Stimulated activated CD8-positive, alpha-beta memory T cell treated with anti-CD3 and anti-CD28 coated beads, Interleukin-7, amount 100 ng/mL, for 1 hour (primary cell): ENCODE measurements around the gene OR2C1.
A peak's percentile ranks its signal among the peaks of the same experiment; 100 is the strongest.

Experiments
- DNase-seq, 2 donors: peaks; one replicate each; pipeline ENCODE4 v3.0.0-alpha.2; 2020; ENCODE audit warnings: low read depth in 2 of 2

The OR2C1 gene

GRCh38 chr16:3355589-3355988 is at the start of gene OR2C1:
OR2C1 (plus strand) TSS chr16:3355889; CDS start chr16:3355941, 52 bp downstream.
- DNase-seq = no peak

- no peak for DNase-seq
Measured at GRCh38 chr16:3306078-3306477, 49.6 kb upstream of the OR2C1 start.

- no peak for DNase-seq
Measured at GRCh38 chr16:3311496-3311895, 44.2 kb upstream of the OR2C1 start.

GRCh38 chr16:3317315-3317999 is 38.2 kb upstream of the OR2C1 start:
- DNase-seq = no peak

- no peak for DNase-seq
Measured at GRCh38 chr16:3321816-3322215, 33.9 kb upstream of the OR2C1 start.

GRCh38 chr16:3327514-3327913 is 28.2 kb upstream of the OR2C1 start:
- no peak for DNase-seq

GRCh38 chr16:3328104-3328503 is 27.6 kb upstream of the OR2C1 start:
- DNase-seq = no peak

GRCh38 chr16:3328643-3329042 is 27.0 kb upstream of the OR2C1 start:
- DNase-seq = no peak

GRCh38 chr16:3346041-3346440 is 9.6 kb upstream of the OR2C1 start:
- no peak for DNase-seq

- no peak for DNase-seq
Measured at GRCh38 chr16:3347586-3347985, 8.1 kb upstream of the OR2C1 start.

GRCh38 chr16:3348547-3349167 is 7.0 kb upstream of the OR2C1 start:
- no peak for DNase-seq

GRCh38 chr16:3349175-3349574 is 6.5 kb upstream of the OR2C1 start:
- no peak for DNase-seq

- DNase-seq = no peak
Measured at GRCh38 chr16:3356118-3356517, 429 bp downstream of the OR2C1 start.

- no peak for DNase-seq
Measured at GRCh38 chr16:3358871-3359270, 3.2 kb downstream of the OR2C1 start.

GRCh38 chr16:3362931-3363330 is 7.2 kb downstream of the OR2C1 start:
- no peak for DNase-seq

GRCh38 chr16:3363793-3364192 is 8.1 kb downstream of the OR2C1 start:
- no peak for DNase-seq

GRCh38 chr16:3364774-3365427 is 9.2 kb downstream of the OR2C1 start:
- peak; percentile 54 to 68 for DNase-seq

- DNase-seq = no peak
Measured at GRCh38 chr16:3369073-3369472, 13.4 kb downstream of the OR2C1 start.

GRCh38 chr16:3375680-3376079 is 20.0 kb downstream of the OR2C1 start:
- no peak for DNase-seq

GRCh38 chr16:3377917-3378316 is 22.2 kb downstream of the OR2C1 start:
- no peak for DNase-seq

- DNase-seq = no peak
Measured at GRCh38 chr16:3383045-3383448, 27.4 kb downstream of the OR2C1 start.

- no peak for DNase-seq
Measured at GRCh38 chr16:3388325-3388724, 32.6 kb downstream of the OR2C1 start.

GRCh38 chr16:3389663-3390338 is 34.1 kb downstream of the OR2C1 start:
- DNase-seq = no peak
